GM19239 (cell line): ENCODE results near the gene NSG2.
A peak's percentile ranks its signal among the peaks of the same experiment; 100 is the strongest.

Experiments used
- DNase-seq: peaks from one replicate; pipeline ENCODE4 v3.0.0; 2011; ENCODE audit warnings: low spot score; ENCODE audit not compliant: insufficient read length
- FAIRE-seq: peaks from 2 replicates; lab custom pipeline; 2011; peaks lifted over from hg19 to GRCh38; lab: Jason Lieb, UNC

The NSG2 gene

GRCh38 chr5:174045470-174046025, at the start of gene NSG2:
TSS of gene NSG2 (plus strand) at chr5:174045706. CDS start at chr5:174046756, 1,050 bp downstream.
- FAIRE-seq (peak; percentile 82), DNase-seq (peak; percentile 37)

GRCh38 chr5:173997331-173997730, 48.2 kb upstream of the NSG2 start:
- DNase-seq (no peak), FAIRE-seq (no peak)

- no peak for DNase-seq
- FAIRE-seq = no peak
These were observed 47.0 kb upstream of the NSG2 start for GRCh38 chr5:173998531-173998930.

GRCh38 chr5:174000076-174000475, 45.4 kb upstream of the NSG2 start:
- DNase-seq (no peak), FAIRE-seq (no peak)

GRCh38 chr5:174003795-174004194, 41.7 kb upstream of the NSG2 start:
- DNase-seq = no peak
- no peak for FAIRE-seq

GRCh38 chr5:174008922-174009321, 36.6 kb upstream of the NSG2 start:
- no peak for FAIRE-seq

GRCh38 chr5:174010365-174010764, 35.1 kb upstream of the NSG2 start:
- DNase-seq (no peak), FAIRE-seq (no peak)

More at GRCh38 chr5:174008922-174009321, 36.6 kb upstream of the NSG2 start:
- DNase-seq = no peak

GRCh38 chr5:174011441-174011840, 34.1 kb upstream of the NSG2 start:
- FAIRE-seq = no peak
- no peak for DNase-seq

- peak; percentile 91 for FAIRE-seq
- peak; percentile 9 for DNase-seq
These were observed 25.2 kb upstream of the NSG2 start for GRCh38 chr5:174020069-174020927.

GRCh38 chr5:174020928-174021304, 24.6 kb upstream of the NSG2 start:
- no peak for FAIRE-seq
- DNase-seq = no peak

- no peak for FAIRE-seq
These were observed 23.0 kb upstream of the NSG2 start for GRCh38 chr5:174022384-174023095.

GRCh38 chr5:174030286-174030685, 15.2 kb upstream of the NSG2 start:
- FAIRE-seq (no peak), DNase-seq (no peak)

More at GRCh38 chr5:174022384-174023095, 23.0 kb upstream of the NSG2 start:
- DNase-seq = no peak

GRCh38 chr5:174044466-174045254, 846 bp upstream of the NSG2 start:
- DNase-seq (no peak), FAIRE-seq (no peak)

- FAIRE-seq (no peak), DNase-seq (no peak)
These were observed 1.1 kb downstream of the NSG2 start for GRCh38 chr5:174046558-174046957.

- FAIRE-seq (no peak), DNase-seq (no peak)
These were observed 2.1 kb downstream of the NSG2 start for GRCh38 chr5:174047472-174048099.

- FAIRE-seq (no peak), DNase-seq (no peak)
These were observed 7.1 kb downstream of the NSG2 start for GRCh38 chr5:174052636-174053035.

GRCh38 chr5:174053905-174054304, 8.4 kb downstream of the NSG2 start:
- FAIRE-seq = no peak
- DNase-seq = no peak

- no peak for DNase-seq
- FAIRE-seq = no peak
These were observed 10.8 kb downstream of the NSG2 start for GRCh38 chr5:174056064-174056847.

- no peak for FAIRE-seq
- DNase-seq = no peak
These were observed 11.7 kb downstream of the NSG2 start for GRCh38 chr5:174057206-174057605.
